KOPT-K1 (cell line): ENCODE measurements around the gene TBC1D25.
A peak's percentile ranks its signal among the peaks of the same experiment; 100 is the strongest.

ENCODE experiments used
- H3K27ac ChIP-seq: fragments of 200-600 bp; sonication (generic); 2 replicates; pipeline ENCODE4 v1.5.1; 2016; ENCODE audit warnings: antibody characterized with exemption, mild to moderate bottlenecking, low read depth, low read length; ENCODE audit not compliant: poor library complexity, severe bottlenecking
- H3K36me3 ChIP-seq: fragments of 200-600 bp; sonication (generic); 2 replicates; pipeline ENCODE4 v1.5.1; 2017; ENCODE audit warnings: antibody characterized with exemption, mild to moderate bottlenecking, low read length, moderate library complexity; ENCODE audit not compliant: insufficient read depth
- H3K9me3 ChIP-seq: fragments of 200-600 bp; sonication (generic); 2 replicates; pipeline ENCODE4 v1.5.1; 2017; ENCODE audit warnings: antibody characterized with exemption, low read length, mild to moderate bottlenecking; ENCODE audit not compliant: insufficient read depth, poor library complexity, severe bottlenecking

The TBC1D25 gene

GRCh38 chrX:48569958-48570357, 30.4 kb downstream of the TBC1D25 start:
- Histone ChIP-seq H3K27ac (no peak overlapping the region), H3K9me3 (no peaks in the 10 kb centered on the region), H3K36me3 (peaks cover 2% of the 10 kb centered on the region; the same call in 1 of the 2 replicates)

GRCh38 chrX:48573690-48574269, 34.3 kb downstream of the TBC1D25 start:
- Histone ChIP-seq H3K9me3 (no peaks in the 10 kb centered on the region), H3K27ac (peak overlapping the region; percentile 98), H3K36me3 (peaks cover 40% of the 10 kb centered on the region)

DNA sequence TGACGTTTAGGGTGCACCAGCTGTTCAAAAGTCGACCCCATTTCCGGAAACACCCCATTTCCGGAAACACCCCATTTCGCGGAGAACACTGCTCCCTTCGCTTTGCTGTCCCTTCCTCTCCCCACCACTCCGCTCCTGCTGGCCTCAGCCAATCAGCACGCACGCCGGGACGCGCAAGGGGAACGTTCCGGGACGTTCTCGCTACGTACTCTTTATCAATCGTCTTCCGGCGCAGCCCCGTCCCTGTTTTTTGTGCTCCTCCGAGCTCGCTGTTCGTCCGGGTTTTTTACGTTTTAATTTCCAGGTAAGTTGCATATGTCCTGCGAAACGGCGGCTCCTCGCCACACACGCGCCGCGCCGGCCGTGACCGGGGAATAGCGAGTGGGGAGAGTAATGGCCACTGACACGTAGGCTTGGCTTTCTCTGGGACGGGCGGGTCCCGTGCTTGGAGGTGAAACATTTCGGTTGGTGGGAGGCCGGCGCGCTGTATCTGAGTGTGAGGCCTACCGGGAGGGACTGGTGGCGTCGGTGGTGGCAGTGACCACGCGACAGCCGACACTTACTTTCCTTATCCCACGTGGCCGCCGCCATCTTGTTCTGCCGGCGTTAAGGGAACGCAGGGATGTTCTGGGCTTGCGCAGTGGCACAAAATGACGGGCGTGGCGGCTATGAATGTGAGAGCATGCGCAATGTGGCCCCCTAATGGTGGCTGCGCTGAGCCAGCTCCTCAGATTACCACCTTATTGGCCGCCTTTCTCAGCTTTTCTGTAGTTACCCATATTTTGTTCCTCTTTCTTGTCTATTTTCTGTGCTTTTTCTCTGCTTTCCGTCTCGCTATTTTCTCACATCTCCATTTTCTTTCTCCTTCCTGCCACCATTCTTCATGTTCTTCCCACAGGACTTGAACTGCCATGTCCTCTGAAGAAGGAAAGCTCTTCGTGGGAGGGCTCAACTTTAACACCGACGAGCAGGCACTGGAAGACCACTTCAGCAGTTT, 35.1 kb downstream of the TBC1D25 start, which contains the start of gene RBM3:
RBM3 (plus strand) TSS at position 215 of the 997 bp plus-strand sequence; CDS start at position 912, 697 bp downstream.
- peak within 1 kb of the TSS; percentile 98 for H3K27ac ChIP-seq

DNA sequence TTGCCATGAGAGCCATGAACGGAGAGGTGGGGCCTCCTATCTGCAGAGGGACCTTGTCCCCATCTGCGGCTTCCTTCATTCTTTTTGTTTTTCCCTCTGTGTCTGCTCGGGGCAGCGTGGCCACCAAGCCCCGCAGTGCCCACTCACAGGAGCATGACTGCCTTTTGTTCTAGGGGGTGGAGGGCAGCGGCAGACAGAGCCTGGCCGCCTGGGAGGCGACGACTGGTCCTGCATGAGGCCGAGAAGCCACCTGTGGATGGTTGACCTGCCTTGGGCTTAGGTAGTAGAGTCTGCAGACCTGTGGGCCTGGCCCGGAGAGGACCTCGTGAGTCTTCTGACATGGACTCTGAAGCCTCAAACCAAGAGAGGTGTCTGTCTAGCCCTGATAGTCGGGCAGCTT, 36.1 kb downstream of the TBC1D25 start:
- peaks cover 54% of the 10 kb centered on the region for H3K36me3 ChIP-seq
- H3K9me3 ChIP-seq, result no peaks in the 10 kb centered on the region
- peak overlapping the region; percentile 98 for H3K27ac ChIP-seq

More for the DNA sequence above, 35.1 kb downstream of the TBC1D25 start, which contains the start of gene RBM3:
- Histone ChIP-seq H3K9me3 (no peaks in the 10 kb centered on the region), H3K36me3 (peaks cover 48% of the 10 kb centered on the region)

DNA sequence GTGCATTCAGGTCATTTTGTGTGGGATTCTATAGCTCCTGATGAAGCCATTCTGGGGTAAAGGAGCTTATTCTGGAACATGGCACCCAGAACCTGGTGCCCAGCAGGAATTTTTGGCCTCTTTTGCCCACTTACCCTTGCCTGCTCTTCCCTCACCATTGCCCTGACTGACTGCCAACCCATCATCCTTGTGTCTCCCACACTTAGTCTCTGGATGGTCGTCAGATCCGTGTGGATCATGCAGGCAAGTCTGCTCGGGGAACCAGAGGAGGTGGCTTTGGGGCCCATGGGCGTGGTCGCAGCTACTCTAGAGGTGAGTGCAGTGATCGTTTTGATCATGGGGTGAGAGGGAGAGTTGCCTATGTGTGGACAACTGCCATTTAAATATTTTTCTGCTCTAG, 36.6 kb downstream of the TBC1D25 start:
- Histone ChIP-seq H3K27ac (peak overlapping the region; percentile 98), H3K36me3 (peaks cover 54% of the 10 kb centered on the region), H3K9me3 (no peaks in the 10 kb centered on the region)

- Histone ChIP-seq H3K27ac (no peak overlapping the region), H3K9me3 (no peaks in the 10 kb centered on the region), H3K36me3 (peaks cover 54% of the 10 kb centered on the region)
Measured at GRCh38 chrX:48578661-48579128, 39.2 kb downstream of the TBC1D25 start.

GRCh38 chrX:48579259-48579658, 39.7 kb downstream of the TBC1D25 start:
- H3K9me3 ChIP-seq, result no peaks in the 10 kb centered on the region
- H3K36me3 ChIP-seq, result peaks cover 54% of the 10 kb centered on the region
- no peak overlapping the region for H3K27ac ChIP-seq

DNA sequence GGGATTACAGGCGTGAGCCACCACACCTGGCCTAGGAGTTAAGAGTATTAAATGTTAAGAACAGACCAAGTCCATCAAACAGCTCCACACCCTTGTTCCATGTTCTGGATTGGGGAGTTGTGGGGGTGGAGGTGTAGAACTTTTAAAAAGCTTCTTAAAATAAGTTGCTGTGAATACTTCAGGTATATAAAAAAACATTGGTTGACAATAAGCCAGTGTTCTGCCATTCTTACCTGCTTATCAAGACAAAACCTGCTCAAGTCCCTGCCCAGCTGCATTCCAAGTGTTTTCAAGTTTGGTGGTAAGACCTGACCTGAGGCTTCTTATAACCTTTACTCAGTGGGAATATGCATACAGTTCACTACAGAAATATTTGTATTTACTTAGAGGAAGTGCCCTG, 41.1 kb downstream of the TBC1D25 start:
- Histone ChIP-seq H3K27ac (no peak overlapping the region), H3K9me3 (no peaks in the 10 kb centered on the region), H3K36me3 (peaks cover 46% of the 10 kb centered on the region)

DNA sequence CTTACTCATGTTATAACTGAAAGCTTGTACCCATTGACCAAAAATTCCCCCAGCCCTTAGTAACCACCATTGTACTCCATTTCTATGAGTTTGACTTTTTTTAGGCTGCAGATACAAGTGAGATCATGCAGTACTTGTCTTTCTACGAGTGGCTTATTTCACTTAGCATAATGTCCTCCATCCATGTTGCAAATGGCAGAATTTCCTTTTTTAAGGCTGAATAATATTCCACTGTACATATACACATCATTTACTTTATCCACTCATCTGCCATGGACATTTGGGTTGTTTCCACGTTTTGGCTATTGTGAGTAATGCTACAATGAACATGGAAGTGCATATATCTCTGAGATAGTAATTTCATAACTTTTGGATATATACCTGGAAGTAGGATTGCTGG, 45.2 kb downstream of the TBC1D25 start:
- Histone ChIP-seq H3K9me3 (no peaks in the 10 kb centered on the region), H3K36me3 (peaks cover 5% of the 10 kb centered on the region), H3K27ac (no peak overlapping the region)

DNA sequence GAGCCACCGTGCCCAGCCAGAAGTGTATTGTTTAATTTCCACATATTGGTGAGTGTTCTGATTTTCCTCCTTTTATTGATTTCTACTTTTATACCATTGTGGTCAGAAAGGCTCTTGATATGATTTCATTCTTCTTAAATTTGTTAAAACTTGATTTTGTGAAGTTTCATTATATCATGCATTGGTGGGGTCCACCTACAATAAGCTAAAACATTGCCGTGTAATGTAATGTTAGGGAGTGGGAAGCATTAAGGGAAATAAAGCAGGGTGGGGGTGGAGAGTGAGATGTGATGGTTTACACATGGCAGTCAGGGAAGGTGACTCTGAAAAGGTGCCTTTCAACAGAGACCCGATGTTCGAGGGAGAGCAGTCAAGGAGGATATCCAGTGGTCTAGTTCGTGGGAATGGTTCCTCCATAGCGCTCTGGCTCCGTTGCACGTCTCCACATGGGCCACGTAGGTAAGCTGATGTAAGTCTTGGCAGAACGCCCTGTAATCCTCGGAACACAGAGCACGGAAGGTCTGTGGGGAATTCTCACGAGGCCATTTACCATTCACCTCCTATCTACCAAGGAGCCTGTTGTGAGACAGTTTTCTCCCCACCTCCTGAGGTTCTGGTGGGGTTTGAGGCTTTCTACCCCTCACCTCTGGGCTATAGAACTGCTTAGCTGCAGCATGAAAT, 50.1 kb downstream of the TBC1D25 start:
- no peaks in the 10 kb centered on the region for H3K9me3 ChIP-seq
- no peak overlapping the region for H3K27ac ChIP-seq
- H3K36me3 ChIP-seq, result no peaks in the 10 kb centered on the region

DNA sequence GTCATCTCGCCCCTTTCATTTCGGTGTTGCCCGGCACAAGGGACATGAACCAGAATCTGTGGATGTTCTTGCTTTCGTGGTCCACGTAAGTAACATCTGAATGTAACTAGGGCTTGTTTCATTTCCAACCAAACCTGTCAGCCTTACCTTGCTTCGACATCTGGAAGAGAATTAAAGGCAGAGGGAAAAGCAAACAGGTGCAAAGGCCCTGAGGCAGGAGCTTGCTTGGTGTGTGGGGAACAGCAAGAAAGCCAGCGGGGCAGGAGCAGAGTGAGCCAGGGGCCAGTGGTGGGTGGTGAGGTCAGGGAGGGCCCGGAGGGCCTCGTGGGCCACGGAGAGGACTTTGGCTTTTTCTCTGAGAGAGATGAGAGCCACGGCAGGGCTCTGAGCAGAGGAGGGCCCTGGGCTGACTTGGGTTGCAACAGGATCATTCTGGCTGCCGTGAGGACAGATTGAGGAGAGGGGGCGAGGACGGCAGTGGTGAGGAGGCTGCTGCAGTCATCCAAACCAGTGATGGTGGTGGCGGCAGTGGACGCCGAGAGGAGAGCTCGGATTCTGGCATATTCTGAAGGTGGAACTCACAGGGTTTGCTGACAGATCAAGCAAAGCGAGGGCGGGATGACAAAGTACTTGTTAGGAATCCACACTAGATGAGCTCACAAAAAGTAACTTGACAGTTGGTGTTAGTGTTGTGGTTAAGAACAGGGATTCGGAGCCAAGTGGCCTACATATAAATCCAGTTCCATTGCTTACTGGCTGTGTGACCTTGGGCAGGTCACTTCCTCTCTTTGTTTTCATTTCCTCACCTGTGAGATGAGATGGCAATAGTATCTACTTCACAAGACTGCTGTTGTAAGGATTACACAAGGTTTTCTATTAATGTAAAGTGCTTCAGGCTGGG, 50.9 kb downstream of the TBC1D25 start:
- no peaks in the 10 kb centered on the region for H3K36me3 ChIP-seq
- no peaks in the 10 kb centered on the region for H3K9me3 ChIP-seq
- no peak overlapping the region for H3K27ac ChIP-seq

- no peak overlapping the region for H3K27ac ChIP-seq
- H3K9me3 ChIP-seq, result no peaks in the 10 kb centered on the region
- H3K36me3 ChIP-seq, result no peaks in the 10 kb centered on the region
Measured at GRCh38 chrX:48591255-48591791, 51.8 kb downstream of the TBC1D25 start.

- Histone ChIP-seq H3K27ac (no peak overlapping the region), H3K36me3 (no peaks in the 10 kb centered on the region), H3K9me3 (no peaks in the 10 kb centered on the region)
Measured at GRCh38 chrX:48592971-48593370, 53.5 kb downstream of the TBC1D25 start.

GRCh38 chrX:48595929-48596328, 56.4 kb downstream of the TBC1D25 start:
- Histone ChIP-seq H3K9me3 (no peaks in the 10 kb centered on the region), H3K36me3 (peaks cover 13% of the 10 kb centered on the region; the same call in 1 of the 2 replicates), H3K27ac (no peak overlapping the region)
